HG03025 (cell line): ENCODE results near the gene ACY1.

Experiments used
- ATAC-seq: cut with Tn5 transposase; IDR thresholded peaks from one replicate; pipeline ENCODE4 v1.9.1; 2021; ENCODE audit warnings: mild to moderate bottlenecking, moderate library complexity; ENCODE audit not compliant: unreplicated experiment, low FRiP score

The ACY1 gene

GRCh38 chr3:51945926-51946705, 37.2 kb upstream of the ACY1 start:
- no peak for ATAC-seq

- no peak for ATAC-seq
Observed at GRCh38 chr3:51946796-51947195, 36.5 kb upstream of the ACY1 start.

GRCh38 chr3:51947215-51947900, 36.0 kb upstream of the ACY1 start:
- ATAC-seq: no peak

GRCh38 chr3:51948016-51948580, 35.2 kb upstream of the ACY1 start:
- ATAC-seq: no peak

- ATAC-seq: no peak
Observed at GRCh38 chr3:51949121-51949520, 34.2 kb upstream of the ACY1 start.

GRCh38 chr3:51950899-51951298, 32.4 kb upstream of the ACY1 start:
- no peak for ATAC-seq

GRCh38 chr3:51953445-51953844, 29.9 kb upstream of the ACY1 start:
- ATAC-seq: no peak

GRCh38 chr3:51954105-51954504, 29.2 kb upstream of the ACY1 start:
- ATAC-seq: no peak

- no peak for ATAC-seq
Observed at GRCh38 chr3:51954713-51955112, 28.6 kb upstream of the ACY1 start.

GRCh38 chr3:51955175-51955892, 28.0 kb upstream of the ACY1 start, which contains the start of gene GPR62:
Gene GPR62 (plus strand): TSS chr3:51955381. CDS start chr3:51955653, 272 bp downstream.
- ATAC-seq: no peak

GRCh38 chr3:51955893-51956770, 27.2 kb upstream of the ACY1 start:
- ATAC-seq: no peak

GRCh38 chr3:51957520-51958205, 25.7 kb upstream of the ACY1 start:
- ATAC-seq: no peak

- ATAC-seq: no peak
Observed at GRCh38 chr3:51958603-51959521, 24.5 kb upstream of the ACY1 start.

- no peak for ATAC-seq
Observed at GRCh38 chr3:51959651-51960050, 23.7 kb upstream of the ACY1 start.

GRCh38 chr3:51960386-51960785, 22.9 kb upstream of the ACY1 start:
- no peak for ATAC-seq

- ATAC-seq: no peak
Observed at GRCh38 chr3:51961011-51961410, 22.3 kb upstream of the ACY1 start.

GRCh38 chr3:51961602-51962569, 21.4 kb upstream of the ACY1 start:
- ATAC-seq: no peak
